K562 (cell line): ENCODE data around the gene HDAC10. TPM values are rescaled to one million over a fixed set of nuclear protein-coding genes. Genes with fewer than 3 reads are reported as not detected.

ENCODE experiments used
- ATAC-seq: fragments of 200-7000 bp; cut with Tn5 transposase; 3 replicates; pipeline ENCODE4 v1.9.1; 2020; ENCODE audit warnings: moderate library complexity
- BruUV-seq: library from RNA; stranded (reverse); fragments of 400-500 nt; replicated peaks from 2 replicates; lab custom pipeline; 2021; lab: Mats Ljungman, UMichigan
- CTCF ChIA-PET: fragments of 300-600 bp; formaldehyde crosslinking; extraction: SDS; loops from one replicate; lab custom pipeline; 2021; ENCODE audit warnings: low intra/inter-chr PET ratio; lab: Yijun Ruan, JAX
- POLR2A ChIA-PET: fragments of 300-600, 350-650 bp; sonication (Branson Sonifier 250); formaldehyde crosslinking; extraction: SDS; loops from one replicate; lab custom pipeline; 2021; ENCODE audit warnings: antibody characterized with exemption, inconsistent platforms; lab: Yijun Ruan, JAX
- DNase-seq, 4 experiments: peaks; one replicate each; pipeline versions ENCODE4 v3.0.0 to v3.0.0-alpha.2; 2011 to 2018; ENCODE audit warnings: low spot score in 3 of 4, mixed read lengths in 3 of 4; ENCODE audit errors: extremely low read depth in 1 of 4
- FAIRE-seq: peaks from 2 replicates; lab custom pipeline; 2011; peaks lifted over from hg19 to GRCh38; lab: Jason Lieb, UNC
- H2AFZ ChIP-seq: 2 replicates; pipeline ENCODE4 v1.6.0; 2011; ENCODE audit warnings: low read depth, low read length, control low read depth, inconsistent platforms
- H3K27ac ChIP-seq: fragments of 200-600 bp; 3 replicates; pipeline ENCODE4 v1.8.0; 2011; ENCODE audit warnings: low read depth, mild to moderate bottlenecking, control low read depth, inconsistent platforms, low read length, moderate library complexity, mixed read lengths; ENCODE audit errors: extremely low read depth
- H3K27me3 ChIP-seq, 2 experiments: fragments of 300-600 bp in 1 of 2; 2 replicates in 1 of 2; 3 replicates in 1 of 2; pipeline versions ENCODE4 v1.6.0 to v1.8.0; 2011; ENCODE audit warnings: inconsistent platforms in 2 of 2, low read length in 2 of 2, mild to moderate bottlenecking in 1 of 2, mixed read lengths in 1 of 2, moderate library complexity in 1 of 2; ENCODE audit not compliant: control insufficient read depth in 2 of 2, insufficient read depth in 2 of 2
- H3K36me3 ChIP-seq: fragments of 300-600 bp; 3 replicates; pipeline ENCODE4 v1.8.0; 2011; ENCODE audit warnings: mild to moderate bottlenecking, low read length, inconsistent platforms; ENCODE audit not compliant: control insufficient read depth, insufficient read depth
- H3K4me1 ChIP-seq, 2 experiments: fragments of 200-600 bp in 1 of 2; replicated peaks in 1 of 2; 2 replicates in 1 of 2; 3 replicates in 1 of 2; pipeline versions ENCODE4 v1.5.1 to v1.8.0; 2011; ENCODE audit warnings: inconsistent platforms in 2 of 2, low read length in 2 of 2, mild to moderate bottlenecking in 1 of 2, mixed read lengths in 1 of 2, moderate library complexity in 1 of 2; ENCODE audit not compliant: control insufficient read depth in 2 of 2, insufficient read depth in 2 of 2
- H3K4me2 ChIP-seq: 2 replicates; pipeline ENCODE4 v1.6.1; 2011; ENCODE audit warnings: low read length, control low read depth, inconsistent platforms, mixed read lengths; ENCODE audit not compliant: insufficient read depth
- H3K4me3 ChIP-seq: fragments of 200-600 bp; sonication (generic), shearing (Covaris generic); 2 replicates; pipeline ENCODE4 v1.5.1; 2016; ENCODE audit warnings: control low read depth, inconsistent platforms
- H3K79me2 ChIP-seq: fragments of 200-600 bp; 3 replicates; pipeline ENCODE4 v1.8.0; 2011; ENCODE audit warnings: low read length, inconsistent platforms; ENCODE audit not compliant: control insufficient read depth, insufficient read depth
- H3K9ac ChIP-seq, 2 experiments: 2 replicates each; pipeline versions ENCODE4 v1.6.0 to v1.6.1; 2011; ENCODE audit warnings: low read depth in 2 of 2, low read length in 2 of 2, control low read depth in 1 of 2, inconsistent platforms in 1 of 2, mild to moderate bottlenecking in 1 of 2, mixed read lengths in 1 of 2; ENCODE audit not compliant: insufficient read depth in 1 of 2
- H3K9me1 ChIP-seq: one replicate; pipeline ENCODE4 v1.6.0; 2011; ENCODE audit warnings: inconsistent platforms, mild to moderate bottlenecking, low read length, moderate library complexity; ENCODE audit not compliant: control insufficient read depth, insufficient read depth
- H3K9me3 ChIP-seq: replicated peaks from 2 replicates; pipeline ENCODE4 v1.5.1; 2011; ENCODE audit warnings: low read depth, low read length, inconsistent platforms; ENCODE audit not compliant: control insufficient read depth, insufficient read depth
- H4K20me1 ChIP-seq: replicated peaks from 2 replicates; pipeline ENCODE4 v1.6.1; 2011; ENCODE audit warnings: low read length, inconsistent platforms, mixed read lengths; ENCODE audit not compliant: control insufficient read depth, insufficient read depth
- CBX5 ChIP-seq: IDR thresholded peaks from 2 replicates; pipeline ENCODE4 v1.6.1; 2014; ENCODE audit warnings: low read depth, borderline replicate concordance
- CGGBP1 ChIP-seq: fragments of 250-450 bp; sonication (Bioruptor Pico); IDR thresholded peaks from 2 replicates; pipeline ENCODE4 v1.9.0; 2021; ENCODE audit warnings: mild to moderate bottlenecking
- GTF2A2 ChIP-seq: IDR thresholded peaks from 2 replicates; pipeline ENCODE4 v1.6.1; 2016; ENCODE audit warnings: mild to moderate bottlenecking, missing genetic modification characterization, missing compliant biosample characterization
- HDAC3 ChIP-seq: fragments of 450-650 bp; IDR thresholded peaks from 2 replicates; pipeline ENCODE4 v1.6.1; 2018; ENCODE audit warnings: borderline replicate concordance, mild to moderate bottlenecking, moderate library complexity; ENCODE audit not compliant: partially characterized antibody
- JUN ChIP-seq, 2 experiments: sonication (generic) in 1 of 2; formaldehyde crosslinking in 1 of 2; IDR thresholded peaks; 2 replicates each; pipeline versions ENCODE4 v1.6.1 to v1.8.0; 2012 to 2022; ENCODE audit warnings: borderline replicate concordance in 2 of 2, mild to moderate bottlenecking in 2 of 2, improper control_type of control experiment in 1 of 2, low read depth in 1 of 2, low read length in 1 of 2, missing genetic modification reagents in 1 of 2
- KLF1 ChIP-seq: fragments of 450-650 bp; IDR thresholded peaks from 2 replicates; pipeline ENCODE4 v1.6.1; 2016; ENCODE audit warnings: missing genetic modification characterization, missing compliant biosample characterization
- NCOA2 ChIP-seq, 2 experiments: fragments of 450-650 bp; IDR thresholded peaks; 2 replicates each; pipeline ENCODE4 v1.6.1; 2018; ENCODE audit warnings: mild to moderate bottlenecking in 2 of 2, moderate library complexity in 1 of 2; ENCODE audit not compliant: partially characterized antibody in 2 of 2
- NR1H2 ChIP-seq: sonication (generic); formaldehyde crosslinking; IDR thresholded peaks from 2 replicates; pipeline ENCODE4 v1.4.0; 2020; ENCODE audit warnings: mild to moderate bottlenecking, missing genetic modification reagents
- PURB ChIP-seq: sonication (generic); formaldehyde crosslinking; IDR thresholded peaks from 2 replicates; pipeline ENCODE4 v1.9.0; 2021; ENCODE audit warnings: low read depth, mild to moderate bottlenecking, missing genetic modification reagents
- SMAD2 ChIP-seq: fragments of 150-350 bp; IDR thresholded peaks from 2 replicates; pipeline ENCODE4 v1.6.1; 2014; ENCODE audit warnings: low read depth, mild to moderate bottlenecking, low read length
- SNRNP70 ChIP-seq: fragments of 200-400 bp; formaldehyde crosslinking; optimal IDR thresholded peaks from 2 replicates; pipeline ENCODE3; 2017; ENCODE audit warnings: low read depth, low read length
- TCF15 ChIP-seq: fragments of 250-450 bp; sonication (Bioruptor Pico); IDR thresholded peaks from 2 replicates; pipeline ENCODE4 v1.8.0; 2022; ENCODE audit warnings: moderate library complexity, mild to moderate bottlenecking, inconsistent platforms
- WHSC1 ChIP-seq: IDR thresholded peaks from one replicate; pipeline ENCODE4 v1.6.1; 2012; ENCODE audit warnings: low read length, control low read depth, inconsistent platforms
- ZNF232 ChIP-seq: sonication (generic); formaldehyde crosslinking; IDR thresholded peaks from 2 replicates; pipeline ENCODE4 v1.8.0; 2022; ENCODE audit warnings: mild to moderate bottlenecking, missing genetic modification reagents
- ZNF695 ChIP-seq: fragments of 450-650 bp; formaldehyde crosslinking; IDR thresholded peaks from 2 replicates; pipeline ENCODE4 v1.4.0; 2020; ENCODE audit warnings: mild to moderate bottlenecking, moderate library complexity
- WGBS: fragments of 100-300 bp; shearing (Covaris generic); methylation state at CpG from one replicate; pipeline ENCODE4 v1.1.6; 2016; ENCODE audit warnings: low coverage, mixed read lengths; ENCODE audit not compliant: insufficient coverage; ENCODE audit errors: missing lambda C conversion rate; 5-methylcytosine and 5-hydroxymethylcytosine counted together
- in situ Hi-C: fragments of 300-500 bp; cut with MboI; formaldehyde crosslinking; loops from 4 replicates; pipeline ENCODE4 v1.15.0; 2018; ENCODE audit warnings: inconsistent platforms, mixed read lengths
- intact Hi-C: fragments of 100-400 bp; cut with micrococcal nuclease; formaldehyde crosslinking; loops from 2 replicates; pipeline ENCODE4 v1.14.2; 2022
- polyA plus RNA-seq, 8 experiments: library from polyadenylated mRNA; depleted of rRNA in 4 of 8; stranded (reverse) in 5 of 8; unstranded in 3 of 8; fragments of >200 nt; fragmentation: Nextera tagmentation in 2 of 8; fragmentation: Illumina TruSeq in 1 of 8; extraction: Ambion mirVana in 2 of 8; extraction: Trizol in 1 of 8; gene quantifications; 2 replicates each; pipeline versions ENCODE4 v1.2.1 to v1.2.3, GENCODE V29; 2011 to 2014; ENCODE audit warnings: inconsistent platforms in 1 of 8, missing spikeins in 1 of 8
- total RNA-seq, 7 experiments: library from RNA; depleted of rRNA in 6 of 7; stranded (reverse); fragments of >200 nt in 6 of 7; fragmentation: Illumina TruSeq in 2 of 7; extraction: Trizol in 2 of 7; gene quantifications; 2 replicates each; pipeline versions ENCODE4 v1.2.1 to v1.2.3, GENCODE V29; 2011 to 2021; ENCODE audit warnings: low replicate concordance in 1 of 7
- TF ChIP-seq, protein P1 (sequence below): sonication (generic); formaldehyde crosslinking; IDR thresholded peaks from 2 replicates; pipeline ENCODE4 v1.8.0; 2022; ENCODE audit warnings: mild to moderate bottlenecking, missing genetic modification reagents
- TF ChIP-seq, protein P2 (sequence below): fragments of 200-800 bp; sonication (Bioruptor generic); IDR thresholded peaks from 2 replicates; pipeline ENCODE4 v1.6.1; 2016; ENCODE audit warnings: missing genetic modification characterization, missing compliant biosample characterization

HDAC10 gene
- total and polyA plus RNA-seq, 9 of the 15 experiments (the other 6 are each of a cell fraction or from before 2014, with no cell fraction given) = 0.10 to 44.2 (median 6.5) TPM

- DNase-seq (no peak), ATAC-seq (no peak), FAIRE-seq (no peak)
- POLR2A ChIA-PET = no interaction called here
- H3K9me1 ChIP-seq = no peaks in the 10 kb centered on the region
- BruUV-seq = no TSS peak
- no peak overlapping the region for H2AFZ ChIP-seq
- no peak overlapping the region for H3K9ac ChIP-seq
- no peak overlapping the region for H3K4me3 ChIP-seq
- peaks cover 51% of the 10 kb centered on the region; the same call in 1 of the 3 replicates for H3K36me3 ChIP-seq
- intact Hi-C loops = no loop called here
- H3K9me3 ChIP-seq = no peaks in the 10 kb centered on the region
- no peak for TF ChIP-seq CGGBP1 (CRISPR knock-in tag)
- TF ChIP-seq, protein P1, sequence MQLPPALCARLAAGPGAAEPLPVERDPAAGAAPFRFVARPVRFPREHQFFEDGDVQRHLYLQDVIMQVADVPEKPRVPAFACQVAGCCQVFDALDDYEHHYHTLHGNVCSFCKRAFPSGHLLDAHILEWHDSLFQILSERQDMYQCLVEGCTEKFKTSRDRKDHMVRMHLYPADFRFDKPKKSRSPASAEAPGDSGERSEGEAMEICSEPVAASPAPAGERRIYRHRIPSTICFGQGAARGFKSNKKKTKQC (CRISPR knock-in tag) = no peak
- no peak for TF ChIP-seq HDAC3
- TF ChIP-seq WHSC1 = no peak
- TF ChIP-seq SMAD2 = no peak
- no peak for TF ChIP-seq PURB (CRISPR knock-in tag)
- TF ChIP-seq ZNF232 = no peak
- no peak for TF ChIP-seq ZNF695
- no peak for TF ChIP-seq KLF1 (tag)
- TF ChIP-seq, protein P2, sequence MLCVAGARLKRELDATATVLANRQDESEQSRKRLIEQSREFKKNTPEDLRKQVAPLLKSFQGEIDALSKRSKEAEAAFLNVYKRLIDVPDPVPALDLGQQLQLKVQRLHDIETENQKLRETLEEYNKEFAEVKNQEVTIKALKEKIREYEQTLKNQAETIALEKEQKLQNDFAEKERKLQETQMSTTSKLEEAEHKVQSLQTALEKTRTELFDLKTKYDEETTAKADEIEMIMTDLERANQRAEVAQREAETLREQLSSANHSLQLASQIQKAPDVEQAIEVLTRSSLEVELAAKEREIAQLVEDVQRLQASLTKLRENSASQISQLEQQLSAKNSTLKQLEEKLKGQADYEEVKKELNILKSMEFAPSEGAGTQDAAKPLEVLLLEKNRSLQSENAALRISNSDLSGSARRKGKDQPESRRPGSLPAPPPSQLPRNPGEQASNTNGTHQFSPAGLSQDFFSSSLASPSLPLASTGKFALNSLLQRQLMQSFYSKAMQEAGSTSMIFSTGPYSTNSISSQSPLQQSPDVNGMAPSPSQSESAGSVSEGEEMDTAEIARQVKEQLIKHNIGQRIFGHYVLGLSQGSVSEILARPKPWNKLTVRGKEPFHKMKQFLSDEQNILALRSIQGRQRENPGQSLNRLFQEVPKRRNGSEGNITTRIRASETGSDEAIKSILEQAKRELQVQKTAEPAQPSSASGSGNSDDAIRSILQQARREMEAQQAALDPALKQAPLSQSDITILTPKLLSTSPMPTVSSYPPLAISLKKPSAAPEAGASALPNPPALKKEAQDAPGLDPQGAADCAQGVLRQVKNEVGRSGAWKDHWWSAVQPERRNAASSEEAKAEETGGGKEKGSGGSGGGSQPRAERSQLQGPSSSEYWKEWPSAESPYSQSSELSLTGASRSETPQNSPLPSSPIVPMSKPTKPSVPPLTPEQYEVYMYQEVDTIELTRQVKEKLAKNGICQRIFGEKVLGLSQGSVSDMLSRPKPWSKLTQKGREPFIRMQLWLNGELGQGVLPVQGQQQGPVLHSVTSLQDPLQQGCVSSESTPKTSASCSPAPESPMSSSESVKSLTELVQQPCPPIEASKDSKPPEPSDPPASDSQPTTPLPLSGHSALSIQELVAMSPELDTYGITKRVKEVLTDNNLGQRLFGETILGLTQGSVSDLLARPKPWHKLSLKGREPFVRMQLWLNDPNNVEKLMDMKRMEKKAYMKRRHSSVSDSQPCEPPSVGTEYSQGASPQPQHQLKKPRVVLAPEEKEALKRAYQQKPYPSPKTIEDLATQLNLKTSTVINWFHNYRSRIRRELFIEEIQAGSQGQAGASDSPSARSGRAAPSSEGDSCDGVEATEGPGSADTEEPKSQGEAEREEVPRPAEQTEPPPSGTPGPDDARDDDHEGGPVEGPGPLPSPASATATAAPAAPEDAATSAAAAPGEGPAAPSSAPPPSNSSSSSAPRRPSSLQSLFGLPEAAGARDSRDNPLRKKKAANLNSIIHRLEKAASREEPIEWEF (CRISPR knock-in tag) = no peak
- no peak for TF ChIP-seq NCOA2 (IDR thresholded peaks at IDR 0.05; ENCODE audit: partially characterized antibody in 2 of 2)
- TF ChIP-seq CBX5 = no peak
- no peak for TF ChIP-seq NR1H2 (CRISPR knock-in tag)
- TF ChIP-seq JUN (IDR thresholded peaks at IDR 0.05; ENCODE audit: borderline replicate concordance, low read depth, low read length) = no peak
- TF ChIP-seq JUN (CRISPR knock-in tag; IDR thresholded peaks at IDR 0.05; ENCODE audit: borderline replicate concordance) = no peak
- no peak for TF ChIP-seq TCF15 (CRISPR knock-in tag)
- no peak for TF ChIP-seq SNRNP70
- no peak for TF ChIP-seq GTF2A2 (tag)
- 98% methylated on average over 13 of the region's 21 CpGs for WGBS
- H3K4me2 ChIP-seq = no peak overlapping the region
- H3K27me3 ChIP-seq = no peaks in the 10 kb centered on the region
- no peaks in the 10 kb centered on the region for H4K20me1 ChIP-seq
- no peaks in the 10 kb centered on the region for H3K79me2 ChIP-seq
- no peak overlapping the region for H3K27ac ChIP-seq
- CTCF ChIA-PET = no interaction called here
- in situ Hi-C loops = no loop called here
- peaks cover 0 to 24% of the 10 kb centered on the region in 2 experiments; a peak in 3 of 5 replicates for H3K4me1 ChIP-seq
Measured at GRCh38 chr22:50278461-50278860, 27.4 kb upstream of the HDAC10 start.
